ENCODE measurements around the gene FITM1.

GRCh38 chr14:24110060-24110459, 20.4 kb upstream of the FITM1 start:
- TF ChIP-seq CTCF (IDR thresholded peaks at IDR 0.05): no peak
- no peak for TF ChIP-seq ZFX (IDR thresholded peaks at IDR 0.05; ENCODE audit: borderline replicate concordance)

Measured in 22Rv1 (cell line).